Measurements from ENCODE around the gene TMEM132C. TPM values are rescaled to one million over a fixed set of nuclear protein-coding genes. Genes with fewer than 3 reads are reported as not detected.

The TMEM132C gene
- total RNA-seq, 6 experiments from 2014 or later = not detected

DNA sequence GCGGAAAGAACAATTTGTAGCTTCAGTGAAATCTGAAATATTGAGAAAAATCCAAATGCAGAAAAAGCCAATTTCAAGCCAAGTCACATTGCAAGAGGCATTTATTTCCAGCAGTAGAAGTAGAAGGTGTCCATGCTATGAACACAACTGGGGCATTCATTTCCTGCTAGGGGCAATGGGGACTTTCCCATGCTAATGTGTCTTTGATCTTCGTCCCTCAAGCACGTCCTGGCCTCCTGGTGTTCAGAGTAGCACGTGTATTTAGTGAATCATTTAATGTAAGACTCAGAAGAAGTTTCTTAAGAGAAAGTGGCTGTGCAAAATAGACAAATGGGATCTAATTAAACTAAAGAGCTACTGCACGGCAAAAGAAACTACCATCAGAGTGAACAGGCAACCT, 267.9 kb downstream of the TMEM132C start:
- H3K36me3 Mint-ChIP-seq (ENCODE audit: low read depth) = no peaks in the 10 kb centered on the region; the same call in 1 of the 2 replicates
- TF ChIP-seq, protein P1, sequence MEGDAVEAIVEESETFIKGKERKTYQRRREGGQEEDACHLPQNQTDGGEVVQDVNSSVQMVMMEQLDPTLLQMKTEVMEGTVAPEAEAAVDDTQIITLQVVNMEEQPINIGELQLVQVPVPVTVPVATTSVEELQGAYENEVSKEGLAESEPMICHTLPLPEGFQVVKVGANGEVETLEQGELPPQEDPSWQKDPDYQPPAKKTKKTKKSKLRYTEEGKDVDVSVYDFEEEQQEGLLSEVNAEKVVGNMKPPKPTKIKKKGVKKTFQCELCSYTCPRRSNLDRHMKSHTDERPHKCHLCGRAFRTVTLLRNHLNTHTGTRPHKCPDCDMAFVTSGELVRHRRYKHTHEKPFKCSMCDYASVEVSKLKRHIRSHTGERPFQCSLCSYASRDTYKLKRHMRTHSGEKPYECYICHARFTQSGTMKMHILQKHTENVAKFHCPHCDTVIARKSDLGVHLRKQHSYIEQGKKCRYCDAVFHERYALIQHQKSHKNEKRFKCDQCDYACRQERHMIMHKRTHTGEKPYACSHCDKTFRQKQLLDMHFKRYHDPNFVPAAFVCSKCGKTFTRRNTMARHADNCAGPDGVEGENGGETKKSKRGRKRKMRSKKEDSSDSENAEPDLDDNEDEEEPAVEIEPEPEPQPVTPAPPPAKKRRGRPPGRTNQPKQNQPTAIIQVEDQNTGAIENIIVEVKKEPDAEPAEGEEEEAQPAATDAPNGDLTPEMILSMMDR (IDR thresholded peaks at IDR 0.05) = no peak
- no peak for DNase-seq
- H3K4me3 Mint-ChIP-seq = no peak overlapping the region
- no peaks in the 10 kb centered on the region for H3K4me1 Mint-ChIP-seq (ENCODE audit: low read depth)
- H3K9me3 Mint-ChIP-seq = peaks cover 53% of the 10 kb centered on the region
- no peaks in the 10 kb centered on the region; the same call in none of the 2 replicates for H3K27me3 Mint-ChIP-seq (ENCODE audit: insufficient read depth)
- H3K27ac Mint-ChIP-seq = no peak overlapping the region

DNA sequence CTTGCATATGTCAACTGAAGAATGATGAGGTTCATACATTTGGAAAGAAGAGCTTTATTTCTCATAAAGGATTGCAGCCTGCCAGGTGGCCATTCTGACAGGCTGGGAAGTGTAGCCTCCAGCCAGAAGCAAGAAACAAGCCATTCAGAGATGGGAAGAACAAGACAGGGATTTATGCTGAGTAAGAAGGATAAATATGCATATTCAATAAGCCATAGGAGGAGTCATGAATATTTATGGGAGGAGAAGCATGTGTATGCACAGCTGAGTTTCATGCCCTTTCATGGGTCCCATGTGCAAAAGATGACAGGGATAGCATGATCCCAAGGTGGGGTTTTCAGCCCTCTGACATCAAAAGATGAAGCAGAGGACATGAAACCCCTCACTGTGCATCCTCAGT, 269.8 kb downstream of the TMEM132C start:
- Mint-ChIP-seq H3K27me3 (ENCODE audit: insufficient read depth) (no peaks in the 10 kb centered on the region; the same call in none of the 2 replicates), H3K4me1 (ENCODE audit: low read depth) (no peaks in the 10 kb centered on the region), H3K27ac (no peak overlapping the region), H3K4me3 (no peak overlapping the region), H3K36me3 (ENCODE audit: low read depth) (peaks cover 4% of the 10 kb centered on the region; the same call in 1 of the 2 replicates), H3K9me3 (peaks cover 49% of the 10 kb centered on the region)
- DNase-seq = no peak
- TF ChIP-seq, protein P1 (IDR thresholded peaks at IDR 0.05) = no peak

DNA sequence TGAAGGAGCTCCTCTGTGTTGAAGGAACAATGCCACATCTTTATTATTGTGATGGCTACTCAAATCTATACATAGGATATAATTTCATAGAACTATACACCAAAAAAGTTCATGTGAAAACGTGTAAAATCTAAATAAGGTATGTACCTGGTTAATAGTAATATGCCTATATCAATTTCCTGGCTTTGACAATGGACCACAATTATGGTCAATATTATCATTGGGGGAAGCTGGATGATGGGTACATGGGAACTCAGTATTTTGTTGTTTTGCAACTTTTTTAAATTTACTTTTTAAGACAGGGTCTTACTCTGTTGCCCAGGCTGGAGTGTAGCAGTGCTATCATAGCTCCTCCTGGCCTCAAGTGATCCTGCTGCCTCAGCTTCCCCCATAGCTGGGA, 270.7 kb downstream of the TMEM132C start:
- no peak for DNase-seq
- TF ChIP-seq, protein P1 (IDR thresholded peaks at IDR 0.05) = no peak
- H3K4me1 Mint-ChIP-seq (ENCODE audit: low read depth) = no peaks in the 10 kb centered on the region
- no peaks in the 10 kb centered on the region; the same call in none of the 2 replicates for H3K27me3 Mint-ChIP-seq (ENCODE audit: insufficient read depth)
- H3K36me3 Mint-ChIP-seq (ENCODE audit: low read depth) = peaks cover 4% of the 10 kb centered on the region; the same call in 1 of the 2 replicates
- H3K4me3 Mint-ChIP-seq = no peak overlapping the region
- H3K9me3 Mint-ChIP-seq = peaks cover 44% of the 10 kb centered on the region
- no peak overlapping the region for H3K27ac Mint-ChIP-seq

DNA sequence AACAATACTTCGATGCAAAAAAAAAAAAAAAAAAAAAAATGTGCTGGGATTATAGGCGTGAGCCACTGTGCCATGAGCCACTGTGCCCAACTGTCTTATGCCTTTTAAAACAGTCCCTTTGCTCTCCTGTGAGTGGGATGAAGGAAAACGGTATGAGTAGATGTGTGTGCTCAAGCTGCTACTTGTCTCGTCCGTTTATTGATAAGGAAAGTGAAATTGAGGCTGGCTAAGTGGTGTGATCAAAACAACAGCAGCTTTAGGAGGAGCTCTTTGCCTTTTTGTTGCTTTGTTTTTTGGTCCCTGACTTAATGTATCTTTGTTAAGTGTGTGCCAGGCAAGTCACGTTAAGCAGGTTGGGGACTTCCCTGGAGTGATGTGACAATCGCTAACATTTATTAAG, 275.9 kb downstream of the TMEM132C start:
- H3K27ac Mint-ChIP-seq = no peak overlapping the region
- no peak for DNase-seq
- no peak overlapping the region for H3K4me3 Mint-ChIP-seq
- no peaks in the 10 kb centered on the region; the same call in 1 of the 2 replicates for H3K27me3 Mint-ChIP-seq (ENCODE audit: insufficient read depth)
- peaks cover 4% of the 10 kb centered on the region; the same call in 1 of the 2 replicates for H3K36me3 Mint-ChIP-seq (ENCODE audit: low read depth)
- TF ChIP-seq, protein P1 (IDR thresholded peaks at IDR 0.05) = no peak
- H3K9me3 Mint-ChIP-seq = peaks cover 39% of the 10 kb centered on the region
- no peaks in the 10 kb centered on the region for H3K4me1 Mint-ChIP-seq (ENCODE audit: low read depth)

DNA sequence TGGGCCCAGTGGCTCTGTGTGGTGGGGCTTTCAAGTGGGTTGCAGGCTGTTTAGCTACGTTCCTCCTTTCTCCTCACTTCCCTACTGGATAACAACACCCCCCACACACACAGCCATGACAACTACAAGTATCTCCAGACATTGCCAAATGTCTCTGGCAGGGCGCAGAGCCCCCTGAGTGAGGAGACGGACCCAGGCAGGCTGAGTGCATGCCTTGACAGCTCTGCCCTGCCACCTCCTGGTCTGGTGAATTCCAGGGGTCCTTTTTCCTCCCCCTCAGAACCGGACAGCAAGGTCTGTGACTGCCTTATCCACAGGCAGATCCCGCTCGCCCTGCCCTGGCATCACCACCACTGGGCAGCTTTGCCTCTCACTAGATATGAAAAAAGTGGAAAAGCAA, 276.5 kb downstream of the TMEM132C start:
- H3K4me3 Mint-ChIP-seq = no peak overlapping the region
- no peaks in the 10 kb centered on the region for H3K4me1 Mint-ChIP-seq (ENCODE audit: low read depth)
- DNase-seq = no peak
- TF ChIP-seq, protein P1 (IDR thresholded peaks at IDR 0.05) = no peak
- peaks cover 4% of the 10 kb centered on the region; the same call in 1 of the 2 replicates for H3K36me3 Mint-ChIP-seq (ENCODE audit: low read depth)
- peaks cover 44% of the 10 kb centered on the region for H3K9me3 Mint-ChIP-seq
- no peak overlapping the region for H3K27ac Mint-ChIP-seq
- no peaks in the 10 kb centered on the region for H3K27me3 Mint-ChIP-seq (ENCODE audit: insufficient read depth)

DNA sequence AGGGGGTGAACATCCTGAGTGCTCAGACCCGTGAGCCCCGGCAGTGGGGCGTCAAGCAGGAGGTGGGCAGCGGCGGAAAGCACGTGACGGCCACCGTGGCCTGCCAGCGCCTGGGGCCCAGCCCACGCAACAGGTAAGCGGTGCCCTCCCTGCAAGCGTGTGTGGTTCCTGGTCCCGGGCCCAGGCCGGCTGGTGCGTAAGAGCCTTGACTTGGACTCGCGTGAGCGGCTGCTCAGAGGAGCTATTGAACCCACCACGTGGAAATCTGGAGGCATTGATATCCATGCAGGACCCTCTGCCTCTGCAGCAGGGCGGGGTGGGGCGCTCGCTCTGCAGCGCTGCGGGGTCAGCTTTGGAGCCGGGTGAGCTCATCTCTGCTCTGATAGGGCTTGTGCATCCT, 277.0 kb downstream of the TMEM132C start:
- TF ChIP-seq, protein P1 (IDR thresholded peaks at IDR 0.05) = no peak
- no peaks in the 10 kb centered on the region for H3K4me1 Mint-ChIP-seq (ENCODE audit: low read depth)
- no peak for DNase-seq
- no peaks in the 10 kb centered on the region for H3K27me3 Mint-ChIP-seq (ENCODE audit: insufficient read depth)
- no peak overlapping the region for H3K27ac Mint-ChIP-seq
- peaks cover 49% of the 10 kb centered on the region for H3K9me3 Mint-ChIP-seq
- peaks cover 4% of the 10 kb centered on the region; the same call in 1 of the 2 replicates for H3K36me3 Mint-ChIP-seq (ENCODE audit: low read depth)
- H3K4me3 Mint-ChIP-seq = no peak overlapping the region

Measured in HFFc6 (cell line).